WTC11 (cell line): ENCODE data around the gene TBC1D14.

Experiments
- CREM ChIP-seq: sonication (generic); formaldehyde crosslinking; IDR thresholded peaks from 2 replicates; pipeline ENCODE4 v1.8.1; 2022; ENCODE audit warnings: mild to moderate bottlenecking, missing genetic modification reagents, moderate library complexity
- TF ChIP-seq, protein P1 (sequence below): sonication (generic); formaldehyde crosslinking; IDR thresholded peaks from 2 replicates; pipeline ENCODE4 v1.8.1; 2023; ENCODE audit warnings: mild to moderate bottlenecking, missing genetic modification reagents, borderline replicate concordance
- TF ChIP-seq, protein P2 (sequence below): sonication (generic); formaldehyde crosslinking; conservative IDR thresholded peaks from 2 replicates; pipeline ENCODE4 v1.8.1; 2022; ENCODE audit warnings: mild to moderate bottlenecking, missing genetic modification reagents

DNA sequence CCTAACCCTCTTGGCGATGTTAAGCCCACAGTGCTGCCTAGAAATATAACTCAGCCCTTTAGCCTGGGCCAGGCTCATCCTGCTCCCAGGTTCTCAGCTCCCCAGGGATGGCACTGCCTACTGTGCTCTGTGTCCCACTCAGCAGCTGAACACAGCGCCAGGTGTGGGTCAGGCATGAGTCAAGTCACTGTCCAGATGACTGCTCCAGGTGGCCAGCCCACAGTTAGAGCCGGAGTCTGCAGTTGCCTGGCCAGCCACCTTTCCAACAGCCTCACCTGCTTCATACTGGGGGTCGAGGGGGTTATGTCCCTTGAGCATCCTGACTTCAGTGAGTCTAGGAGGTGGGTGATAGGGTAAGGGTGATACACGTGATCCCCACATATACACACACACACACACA lies 48.4 kb downstream of the TBC1D14 start:
- TF ChIP-seq, protein P1, sequence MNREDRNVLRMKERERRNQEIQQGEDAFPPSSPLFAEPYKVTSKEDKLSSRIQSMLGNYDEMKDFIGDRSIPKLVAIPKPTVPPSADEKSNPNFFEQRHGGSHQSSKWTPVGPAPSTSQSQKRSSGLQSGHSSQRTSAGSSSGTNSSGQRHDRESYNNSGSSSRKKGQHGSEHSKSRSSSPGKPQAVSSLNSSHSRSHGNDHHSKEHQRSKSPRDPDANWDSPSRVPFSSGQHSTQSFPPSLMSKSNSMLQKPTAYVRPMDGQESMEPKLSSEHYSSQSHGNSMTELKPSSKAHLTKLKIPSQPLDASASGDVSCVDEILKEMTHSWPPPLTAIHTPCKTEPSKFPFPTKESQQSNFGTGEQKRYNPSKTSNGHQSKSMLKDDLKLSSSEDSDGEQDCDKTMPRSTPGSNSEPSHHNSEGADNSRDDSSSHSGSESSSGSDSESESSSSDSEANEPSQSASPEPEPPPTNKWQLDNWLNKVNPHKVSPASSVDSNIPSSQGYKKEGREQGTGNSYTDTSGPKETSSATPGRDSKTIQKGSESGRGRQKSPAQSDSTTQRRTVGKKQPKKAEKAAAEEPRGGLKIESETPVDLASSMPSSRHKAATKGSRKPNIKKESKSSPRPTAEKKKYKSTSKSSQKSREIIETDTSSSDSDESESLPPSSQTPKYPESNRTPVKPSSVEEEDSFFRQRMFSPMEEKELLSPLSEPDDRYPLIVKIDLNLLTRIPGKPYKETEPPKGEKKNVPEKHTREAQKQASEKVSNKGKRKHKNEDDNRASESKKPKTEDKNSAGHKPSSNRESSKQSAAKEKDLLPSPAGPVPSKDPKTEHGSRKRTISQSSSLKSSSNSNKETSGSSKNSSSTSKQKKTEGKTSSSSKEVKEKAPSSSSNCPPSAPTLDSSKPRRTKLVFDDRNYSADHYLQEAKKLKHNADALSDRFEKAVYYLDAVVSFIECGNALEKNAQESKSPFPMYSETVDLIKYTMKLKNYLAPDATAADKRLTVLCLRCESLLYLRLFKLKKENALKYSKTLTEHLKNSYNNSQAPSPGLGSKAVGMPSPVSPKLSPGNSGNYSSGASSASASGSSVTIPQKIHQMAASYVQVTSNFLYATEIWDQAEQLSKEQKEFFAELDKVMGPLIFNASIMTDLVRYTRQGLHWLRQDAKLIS (CRISPR knock-in tag): no peak
- no peak for TF ChIP-seq CREM (CRISPR knock-in tag)
- TF ChIP-seq, protein P2, sequence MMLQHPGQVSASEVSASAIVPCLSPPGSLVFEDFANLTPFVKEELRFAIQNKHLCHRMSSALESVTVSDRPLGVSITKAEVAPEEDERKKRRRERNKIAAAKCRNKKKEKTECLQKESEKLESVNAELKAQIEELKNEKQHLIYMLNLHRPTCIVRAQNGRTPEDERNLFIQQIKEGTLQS: no peak
